WTC11 (cell line): ENCODE results near the gene TMEM50A.
"Not testable (repeated sequence)": the region's sequence is repeated elsewhere in the genome, so short reads cannot be mapped to it uniquely, and the experiment has no call there.

Experiments used
- ATF1 ChIP-seq: sonication (generic); formaldehyde crosslinking; IDR thresholded peaks from 2 replicates; pipeline ENCODE4 v1.8.1; 2023; ENCODE audit warnings: mild to moderate bottlenecking, moderate library complexity, missing genetic modification reagents
- CREB1 ChIP-seq: sonication (generic); formaldehyde crosslinking; IDR thresholded peaks from 2 replicates; pipeline ENCODE4 v1.8.0; 2023; ENCODE audit warnings: mild to moderate bottlenecking, missing genetic modification reagents
- CTCF ChIP-seq: fragments of 200-600 bp; IDR thresholded peaks from 2 replicates; pipeline ENCODE4 v1.8.0; 2022; ENCODE audit warnings: antibody characterized with exemption
- MLX ChIP-seq: sonication (generic); formaldehyde crosslinking; IDR thresholded peaks from 2 replicates; pipeline ENCODE4 v1.8.1; 2023; ENCODE audit warnings: mild to moderate bottlenecking, missing genetic modification reagents, moderate library complexity
- MXD4 ChIP-seq: fragments of 250-450 bp; sonication (Bioruptor Pico); IDR thresholded peaks from 2 replicates; pipeline ENCODE4 v1.8.0; 2021; ENCODE audit warnings: mild to moderate bottlenecking, moderate library complexity, borderline replicate concordance
- PRRX2 ChIP-seq: fragments of 250-450 bp; sonication (Bioruptor Pico); IDR thresholded peaks from 2 replicates; pipeline ENCODE4 v1.8.0; 2021; ENCODE audit warnings: mild to moderate bottlenecking
- ZNF263 ChIP-seq: sonication (generic); formaldehyde crosslinking; IDR thresholded peaks from 2 replicates; pipeline ENCODE4 v1.8.1; 2022; ENCODE audit warnings: low read depth, mild to moderate bottlenecking, moderate library complexity, missing genetic modification reagents

- not testable (repeated sequence) for TF ChIP-seq CTCF; PRRX2 (CRISPR knock-in tag); MLX (CRISPR knock-in tag); MXD4 (CRISPR knock-in tag); ATF1 (CRISPR knock-in tag); ZNF263 (CRISPR knock-in tag); CREB1 (CRISPR knock-in tag)
Measured at GRCh38 chr1:25383090-25383489, 45.0 kb downstream of the TMEM50A start.
